A549 (cell line): ENCODE results near the gene AP3S2. TPM values are rescaled to one million over a fixed set of nuclear protein-coding genes. Genes with fewer than 3 reads are reported as not detected.

ENCODE experiments used
- ATAC-seq, 2 experiments: fragments of 200-7000 bp in 1 of 2; fragments of >200 bp in 1 of 2; cut with Nextera tagmentation in 1 of 2; cut with Tn5 transposase in 1 of 2; 3 replicates each; pipeline versions ENCODE4 v1.8.0 to v1.9.1; 2018 to 2020; ENCODE audit warnings: mild to moderate bottlenecking in 1 of 2, moderate library complexity in 1 of 2
- CTCF ChIA-PET: fragments of 300-600 bp; sonication (Branson Sonifier 250); formaldehyde crosslinking; extraction: SDS; loops from one replicate; lab custom pipeline; 2021; ENCODE audit warnings: antibody characterized with exemption, inconsistent platforms; lab: Yijun Ruan, JAX
- POLR2A ChIA-PET: fragments of 350-600 bp; formaldehyde crosslinking; extraction: SDS; loops from one replicate; lab custom pipeline; 2021; ENCODE audit warnings: antibody characterized with exemption, inconsistent platforms; lab: Yijun Ruan, JAX
- DNase-seq, 2 experiments: peaks; one replicate each; pipeline versions ENCODE4 v3.0.0 to v3.0.0-alpha.2; 2011 to 2016; ENCODE audit warnings: low read depth in 1 of 2, low spot score in 1 of 2
- FAIRE-seq: peaks from 2 replicates; lab custom pipeline; 2011; peaks lifted over from hg19 to GRCh38; lab: Jason Lieb, UNC
- H3K27ac ChIP-seq, 2 experiments: fragments of >200 bp; sonication (Bioruptor Twin); formaldehyde crosslinking; 3 replicates each; pipeline ENCODE4 v1.5.1; 2016 to 2017
- H3K4me1 ChIP-seq: fragments of >200 bp; sonication (Bioruptor Twin); formaldehyde crosslinking; 3 replicates; pipeline ENCODE4 v1.6.1; 2016
- H3K4me2 ChIP-seq: fragments of >200 bp; sonication (Bioruptor Twin); formaldehyde crosslinking; 3 replicates; pipeline ENCODE4 v1.6.1; 2016
- H3K4me3 ChIP-seq: fragments of >200 bp; sonication (Bioruptor Twin); formaldehyde crosslinking; 3 replicates; pipeline ENCODE4 v1.5.1; 2016
- H3K9me3 ChIP-seq: fragments of >200 bp; sonication (Bioruptor Twin); formaldehyde crosslinking; 3 replicates; pipeline ENCODE4 v1.6.1; 2016
- CBX8 ChIP-seq: fragments of 200-600 bp; sonication (generic); IDR thresholded peaks from 2 replicates; pipeline ENCODE4 v1.6.1; 2016
- E2F6 ChIP-seq: IDR thresholded peaks from 2 replicates; pipeline ENCODE4 v1.6.1; 2012; ENCODE audit warnings: low read depth, borderline replicate concordance
- EHMT2 ChIP-seq: fragments of 200-600 bp; sonication (generic); IDR thresholded peaks from 2 replicates; pipeline ENCODE4 v1.6.1; 2016; ENCODE audit warnings: antibody characterized with exemption, low read depth, mild to moderate bottlenecking, moderate library complexity
- HDAC2 ChIP-seq: fragments of 200-600 bp; sonication (generic); IDR thresholded peaks from 2 replicates; pipeline ENCODE4 v1.6.1; 2016
- HEYL ChIP-seq: fragments of 250-450 bp; sonication (Bioruptor Pico); IDR thresholded peaks from 2 replicates; pipeline ENCODE4 v1.8.0; 2021; ENCODE audit warnings: mild to moderate bottlenecking, moderate library complexity
- HOXB5 ChIP-seq: fragments of 250-450 bp; sonication (Bioruptor Pico); IDR thresholded peaks from 2 replicates; pipeline ENCODE4 v1.5.0; 2020; ENCODE audit warnings: mild to moderate bottlenecking, moderate library complexity
- JUNB ChIP-seq: fragments of >200 bp; sonication (Bioruptor Twin); formaldehyde crosslinking; IDR thresholded peaks from 2 replicates; pipeline ENCODE4 v1.6.1; 2016
- KDM1A ChIP-seq: fragments of 200-600 bp; sonication (generic); IDR thresholded peaks from 2 replicates; pipeline ENCODE4 v1.6.1; 2016; ENCODE audit warnings: low read depth, mild to moderate bottlenecking
- MYC ChIP-seq: IDR thresholded peaks from 2 replicates; pipeline ENCODE4 v1.6.1; 2012; ENCODE audit warnings: mild to moderate bottlenecking, inconsistent platforms, low read length, improper control_type of control experiment, borderline replicate concordance
- NR3C1 ChIP-seq: fragments of >200 bp; sonication (Bioruptor Twin); formaldehyde crosslinking; IDR thresholded peaks from 3 replicates; pipeline ENCODE4 v1.6.1; 2017
- PHF8 ChIP-seq: fragments of 200-600 bp; sonication (generic); IDR thresholded peaks from 2 replicates; pipeline ENCODE4 v1.6.1; 2016; ENCODE audit warnings: low read depth, mild to moderate bottlenecking, antibody characterized with exemption, moderate library complexity, borderline replicate concordance
- POLR2A ChIP-seq: IDR thresholded peaks from 2 replicates; pipeline ENCODE4 v1.6.1; 2012; ENCODE audit warnings: mild to moderate bottlenecking, low read length
- POLR2AphosphoS2 ChIP-seq: conservative IDR thresholded peaks from 2 replicates; pipeline ENCODE4 v1.6.1; 2012; ENCODE audit warnings: low read length, improper control_type of control experiment, inconsistent platforms
- RAD21 ChIP-seq, 2 experiments: fragments of >200 bp in 1 of 2; sonication (Bioruptor Twin) in 1 of 2; formaldehyde crosslinking in 1 of 2; IDR thresholded peaks in 1 of 2; conservative IDR thresholded peaks in 1 of 2; 2 replicates in 1 of 2; 3 replicates in 1 of 2; pipeline ENCODE4 v1.6.1; 2012 to 2018; ENCODE audit warnings: inconsistent platforms in 1 of 2
- RCOR1 ChIP-seq: fragments of 150-350 bp; IDR thresholded peaks from 2 replicates; pipeline ENCODE4 v1.6.1; 2014; ENCODE audit warnings: antibody characterized with exemption, low read length, low read depth
- SMC3 ChIP-seq: fragments of >200 bp; sonication (Bioruptor Twin); formaldehyde crosslinking; IDR thresholded peaks from 3 replicates; pipeline ENCODE4 v1.6.1; 2018; ENCODE audit warnings: inconsistent platforms
- SREBF2 ChIP-seq: fragments of 450-650 bp; IDR thresholded peaks from 2 replicates; pipeline ENCODE4 v1.6.1; 2014; ENCODE audit warnings: mild to moderate bottlenecking, moderate library complexity
- ZNF302 ChIP-seq: fragments of 250-450 bp; sonication (Bioruptor Pico); IDR thresholded peaks from 2 replicates; pipeline ENCODE4 v1.9.0; 2021; ENCODE audit warnings: inconsistent platforms, mild to moderate bottlenecking, moderate library complexity
- ZSCAN20 ChIP-seq: fragments of 250-450 bp; sonication (Bioruptor Pico); IDR thresholded peaks from 2 replicates; pipeline ENCODE4 v1.8.0; 2022; ENCODE audit warnings: mild to moderate bottlenecking, moderate library complexity
- WGBS: methylation state at CpG from one replicate; pipeline ENCODE4 v1.1.6; 2017; ENCODE audit errors: missing lambda C conversion rate; 5-methylcytosine and 5-hydroxymethylcytosine counted together
- polyA plus RNA-seq, 4 experiments: library from polyadenylated mRNA; depleted of rRNA in 3 of 4; stranded (reverse); fragments of >200 nt; fragmentation: RNase III in 1 of 4; extraction: RNeasy Plus Mini Kit Qiagen cat#74134 plus additional on column Dnase treatment in 1 of 4; gene quantifications; 2 replicates in 3 of 4; 3 replicates in 1 of 4; pipeline ENCODE4 v1.2.3, GENCODE V29; 2011 to 2017
- TF ChIP-seq, protein P1 (sequence below): fragments of 450-650 bp; IDR thresholded peaks from 2 replicates; pipeline ENCODE4 v1.6.1; 2014; ENCODE audit warnings: antibody characterized with exemption
- TF ChIP-seq, protein P2 (sequence below): fragments of >200 bp; sonication (Bioruptor Twin); formaldehyde crosslinking; IDR thresholded peaks from 3 replicates; pipeline ENCODE4 v1.5.1; 2016

AP3S2 gene
- polyA plus RNA-seq, 2 of the 4 experiments (the other 2 are of a cell fraction) = 85.1 to 85.9 TPM

- Histone ChIP-seq H3K4me2 (no peak overlapping the region), H3K27ac (no peak overlapping the region), H3K4me1 (no peaks in the 10 kb centered on the region), H3K4me3 (no peak overlapping the region), H3K9me3 (no peaks in the 10 kb centered on the region)
- ChIA-PET POLR2A (interaction anchor here (0.8 to 0.9 kb wide), 2 partner anchors 73 to 180 kb away, joined by 4 to 5 read pairs; no protein-coding TSS in a partner anchor), CTCF (interaction anchor here (0.5 to 5.4 kb wide), 61 partner anchors 8 to 704 kb away, joined by 3 to 94 read pairs (median 4); partner anchors contain the start of genes ARPIN, CIB1, GDPGP1 and IDH2)
- DNase-seq = peak; percentile 81 to 95
- 76% methylated on average over 7 of the region's 7 CpGs for WGBS
- ATAC-seq = peak; percentile 87 to 89
- FAIRE-seq = no peak
- TF ChIP-seq E2F6 (no peak), JUNB (no peak), ZNF302 (no peak), RAD21 (conservative IDR thresholded peaks at IDR 0.05 in 1 of 2, IDR thresholded peaks at IDR 0.05 in 1 of 2) (peak; percentile 82 to 92), EHMT2 (no peak), CBX8 (no peak), SMC3 (peak; percentile 85), HOXB5 (no peak), NR3C1 (no peak), ZSCAN20 (CRISPR knock-in tag) (no peak), HDAC2 (no peak), HEYL (no peak), KDM1A (no peak), SREBF2 (no peak)
- TF ChIP-seq, protein P1, sequence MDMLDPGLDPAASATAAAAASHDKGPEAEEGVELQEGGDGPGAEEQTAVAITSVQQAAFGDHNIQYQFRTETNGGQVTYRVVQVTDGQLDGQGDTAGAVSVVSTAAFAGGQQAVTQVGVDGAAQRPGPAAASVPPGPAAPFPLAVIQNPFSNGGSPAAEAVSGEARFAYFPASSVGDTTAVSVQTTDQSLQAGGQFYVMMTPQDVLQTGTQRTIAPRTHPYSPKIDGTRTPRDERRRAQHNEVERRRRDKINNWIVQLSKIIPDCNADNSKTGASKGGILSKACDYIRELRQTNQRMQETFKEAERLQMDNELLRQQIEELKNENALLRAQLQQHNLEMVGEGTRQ = no peak
- TF ChIP-seq, protein P2, sequence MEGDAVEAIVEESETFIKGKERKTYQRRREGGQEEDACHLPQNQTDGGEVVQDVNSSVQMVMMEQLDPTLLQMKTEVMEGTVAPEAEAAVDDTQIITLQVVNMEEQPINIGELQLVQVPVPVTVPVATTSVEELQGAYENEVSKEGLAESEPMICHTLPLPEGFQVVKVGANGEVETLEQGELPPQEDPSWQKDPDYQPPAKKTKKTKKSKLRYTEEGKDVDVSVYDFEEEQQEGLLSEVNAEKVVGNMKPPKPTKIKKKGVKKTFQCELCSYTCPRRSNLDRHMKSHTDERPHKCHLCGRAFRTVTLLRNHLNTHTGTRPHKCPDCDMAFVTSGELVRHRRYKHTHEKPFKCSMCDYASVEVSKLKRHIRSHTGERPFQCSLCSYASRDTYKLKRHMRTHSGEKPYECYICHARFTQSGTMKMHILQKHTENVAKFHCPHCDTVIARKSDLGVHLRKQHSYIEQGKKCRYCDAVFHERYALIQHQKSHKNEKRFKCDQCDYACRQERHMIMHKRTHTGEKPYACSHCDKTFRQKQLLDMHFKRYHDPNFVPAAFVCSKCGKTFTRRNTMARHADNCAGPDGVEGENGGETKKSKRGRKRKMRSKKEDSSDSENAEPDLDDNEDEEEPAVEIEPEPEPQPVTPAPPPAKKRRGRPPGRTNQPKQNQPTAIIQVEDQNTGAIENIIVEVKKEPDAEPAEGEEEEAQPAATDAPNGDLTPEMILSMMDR = peak; percentile 78
Observed at GRCh38 chr15:89898614-89899294, 5.0 kb upstream of the AP3S2 start.

DNA sequence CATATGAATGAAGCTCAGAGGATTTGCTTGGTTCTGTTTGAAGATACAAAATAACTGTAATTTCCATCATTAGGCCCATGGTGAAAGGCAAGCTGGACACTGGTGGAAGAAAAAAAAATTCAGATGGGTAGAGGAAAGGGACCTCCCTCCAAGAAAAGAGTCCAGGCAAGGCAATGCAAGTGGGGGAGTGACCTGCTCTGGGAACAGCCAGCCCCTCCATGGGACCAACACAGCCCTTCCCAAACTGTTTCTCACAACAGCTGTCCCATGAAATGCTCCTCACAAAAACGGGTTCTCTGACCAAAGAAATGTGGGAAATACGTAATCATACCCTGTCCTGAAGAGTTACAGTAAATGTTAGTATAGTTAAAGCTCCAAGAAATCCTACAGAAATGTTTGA is 4.4 kb upstream of the AP3S2 start:
- no peak overlapping the region for H3K4me3 ChIP-seq
- no peaks in the 10 kb centered on the region for H3K4me1 ChIP-seq
- TF ChIP-seq POLR2AphosphoS2 = no peak
- TF ChIP-seq CBX8 = no peak
- no peak for TF ChIP-seq RCOR1
- TF ChIP-seq POLR2A = no peak
- ATAC-seq (no peak), DNase-seq (no peak), FAIRE-seq (no peak)
- CTCF ChIA-PET = interaction anchor here (0.6 to 5.4 kb wide), 56 partner anchors 9 to 335 kb away, joined by 3 to 94 read pairs (median 4); partner anchors contain the start of genes ARPIN, CIB1, GDPGP1 and IDH2
- POLR2A ChIA-PET = interaction anchor here (0.8 kb wide), 1 partner anchor 74 kb away, joined by 4 read pairs; no protein-coding TSS in a partner anchor
- no peak overlapping the region for H3K4me2 ChIP-seq
- H3K27ac ChIP-seq = no peak overlapping the region
- H3K9me3 ChIP-seq = no peaks in the 10 kb centered on the region
- 44% methylated on average over 2 of the region's 2 CpGs for WGBS

DNA sequence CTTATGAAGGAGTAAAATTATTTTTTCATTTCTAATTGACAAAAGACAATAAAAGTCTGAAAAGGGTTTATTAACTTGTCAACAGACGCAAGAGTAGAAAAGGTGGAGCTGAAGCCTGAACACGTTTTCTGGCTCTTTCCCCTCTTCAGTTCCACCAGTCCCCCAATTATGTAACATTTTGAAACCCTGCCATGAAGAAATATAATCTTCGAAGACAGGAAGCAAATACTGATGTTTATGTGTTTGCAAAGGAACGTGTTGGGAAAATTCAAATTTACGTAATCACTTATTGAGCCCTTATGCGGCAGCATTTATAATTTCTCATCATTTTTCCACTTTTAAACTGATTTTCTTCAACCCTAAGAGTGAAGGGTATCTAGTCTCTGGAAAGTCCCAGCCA is 767 bp downstream of the AP3S2 start:
- TF ChIP-seq MYC (no peak), PHF8 (no peak)
- CTCF ChIA-PET = interaction anchor here (1.1 to 11.1 kb wide), 6 partner anchors 15 to 341 kb away, joined by 3 to 239 read pairs (median 4); partner anchors contain the start of genes CIB1, GDPGP1 and MESP1
- peak overlapping the region; percentile 87 for H3K4me3 ChIP-seq
- ATAC-seq = no peak
- no peak for DNase-seq
- POLR2A ChIA-PET = interaction anchor here (1.8 kb wide), 1 partner anchor 20 kb away, joined by 10 read pairs; the partner anchor contains the start of gene ARPIN
- peak overlapping the region; percentile 89 to 92 for H3K27ac ChIP-seq
- H3K4me2 ChIP-seq = peak overlapping the region; percentile 98
- WGBS = 21% methylated on average over 6 of the region's 6 CpGs
- FAIRE-seq = no peak
- no peaks in the 10 kb centered on the region for H3K9me3 ChIP-seq
- H3K4me1 ChIP-seq = peaks cover 14% of the 10 kb centered on the region; the same call in 2 of the 3 replicates
